ENCODE results near the gene RIMOC1.

The RIMOC1 gene

GRCh38 chr5:41891066-41891707 is 13.0 kb upstream of the RIMOC1 start:
- H3K4me3 ChIP-seq (ENCODE audit: low read depth, low read length): no peak overlapping the region
- no peak for DNase-seq (ENCODE audit: low read depth)
- no peak for TF ChIP-seq CTCF (IDR thresholded peaks at IDR 0.05; ENCODE audit: control insufficient read depth, extremely low read depth, insufficient read depth)

- TF ChIP-seq CTCF (IDR thresholded peaks at IDR 0.05; ENCODE audit: control insufficient read depth, extremely low read depth, insufficient read depth): no peak
- no peak for DNase-seq (ENCODE audit: low read depth)
- H3K4me3 ChIP-seq (ENCODE audit: low read depth, low read length): no peak overlapping the region
These were observed 12.1 kb upstream of the RIMOC1 start for GRCh38 chr5:41892031-41892430.

- no peak overlapping the region for H3K4me3 ChIP-seq (ENCODE audit: low read depth, low read length)
- no peak for DNase-seq (ENCODE audit: low read depth)
- no peak for TF ChIP-seq CTCF (IDR thresholded peaks at IDR 0.05; ENCODE audit: control insufficient read depth, extremely low read depth, insufficient read depth)
These were observed 10.9 kb upstream of the RIMOC1 start for GRCh38 chr5:41893074-41893851.

GRCh38 chr5:41896230-41896629 is 7.9 kb upstream of the RIMOC1 start:
- H3K4me3 ChIP-seq (ENCODE audit: low read depth, low read length): no peak overlapping the region
- TF ChIP-seq CTCF (IDR thresholded peaks at IDR 0.05; ENCODE audit: control insufficient read depth, extremely low read depth, insufficient read depth): no peak
- no peak for DNase-seq (ENCODE audit: low read depth)

- no peak for DNase-seq (ENCODE audit: low read depth)
- peak overlapping the region; percentile 94 for H3K4me3 ChIP-seq (ENCODE audit: low read depth, low read length)
- no peak for TF ChIP-seq CTCF (IDR thresholded peaks at IDR 0.05; ENCODE audit: control insufficient read depth, extremely low read depth, insufficient read depth)
These were observed 707 bp upstream of the RIMOC1 start for GRCh38 chr5:41903382-41903891.

GRCh38 chr5:41906151-41906550 is 2.0 kb downstream of the RIMOC1 start:
- H3K4me3 ChIP-seq (ENCODE audit: low read depth, low read length): no peak overlapping the region
- TF ChIP-seq CTCF (IDR thresholded peaks at IDR 0.05; ENCODE audit: control insufficient read depth, extremely low read depth, insufficient read depth): no peak
- DNase-seq (ENCODE audit: low read depth): no peak

All from LNCaP clone FGC (cell line).